Measurements from ENCODE around the gene ZNF787. TPM values are rescaled to one million over a fixed set of nuclear protein-coding genes. Genes with fewer than 3 reads are reported as not detected.

The ZNF787 gene
- polyA plus RNA-seq, 1 donor, result 33.3 TPM

- H3K9me3 ChIP-seq (ENCODE audit: control insufficient read depth, low read depth, low read length), result no peaks in the 10 kb centered on the region
- H3K27ac ChIP-seq (ENCODE audit: low read length), result no peak overlapping the region
- WGBS (ENCODE audit: insufficient coverage, low lambda C conversion rate), result no CpG with 5 or more reads among the region's 3 CpGs
- no peaks in the 10 kb centered on the region for H3K36me3 ChIP-seq (ENCODE audit: control insufficient read depth, insufficient read depth, low read length)
- no peak for DNase-seq
- H3K4me3 ChIP-seq (ENCODE audit: low read length), result no peak overlapping the region
- H3K27me3 ChIP-seq (ENCODE audit: control insufficient read depth, insufficient read depth, low read length), result no peaks in the 10 kb centered on the region
- no peaks in the 10 kb centered on the region for H3K4me1 ChIP-seq (ENCODE audit: control insufficient read depth, insufficient read depth, low read length)
Measured at GRCh38 chr19:56069642-56070041, 51.5 kb downstream of the ZNF787 start.

- Histone ChIP-seq H3K27ac (ENCODE audit: low read length) (no peak overlapping the region), H3K36me3 (ENCODE audit: control insufficient read depth, insufficient read depth, low read length) (no peaks in the 10 kb centered on the region), H3K9me3 (ENCODE audit: control insufficient read depth, low read depth, low read length) (no peaks in the 10 kb centered on the region), H3K4me3 (ENCODE audit: low read length) (no peak overlapping the region), H3K27me3 (ENCODE audit: control insufficient read depth, insufficient read depth, low read length) (no peaks in the 10 kb centered on the region), H3K4me1 (ENCODE audit: control insufficient read depth, insufficient read depth, low read length) (no peaks in the 10 kb centered on the region)
- no CpG with 5 or more reads among the region's 39 CpGs for WGBS (ENCODE audit: insufficient coverage, low lambda C conversion rate)
- peak; percentile 48 to 60 for DNase-seq
Measured at GRCh38 chr19:56066152-56067023, 54.7 kb downstream of the ZNF787 start.

- WGBS (ENCODE audit: insufficient coverage, low lambda C conversion rate), result no CpG with 5 or more reads among the region's 18 CpGs
- Histone ChIP-seq H3K27ac (ENCODE audit: low read length) (no peak overlapping the region), H3K27me3 (ENCODE audit: control insufficient read depth, insufficient read depth, low read length) (no peaks in the 10 kb centered on the region), H3K4me3 (ENCODE audit: low read length) (no peak overlapping the region), H3K36me3 (ENCODE audit: control insufficient read depth, insufficient read depth, low read length) (no peaks in the 10 kb centered on the region), H3K4me1 (ENCODE audit: control insufficient read depth, insufficient read depth, low read length) (no peaks in the 10 kb centered on the region), H3K9me3 (ENCODE audit: control insufficient read depth, low read depth, low read length) (no peaks in the 10 kb centered on the region)
- no peak for DNase-seq
Measured at GRCh38 chr19:56053596-56053995, 67.5 kb downstream of the ZNF787 start.

Other genes starting within 250 kb of the ZNF787 start
- not detected for gene NLRP13, start 189.0 kb downstream of the ZNF787 start, polyA plus RNA-seq
- gene NLRP8, start 173.5 kb downstream of the ZNF787 start, polyA plus RNA-seq, result not detected
- not detected for gene NLRP5, start 134.5 kb downstream of the ZNF787 start, polyA plus RNA-seq
- gene ZNF444, start 20.0 kb upstream of the ZNF787 start, polyA plus RNA-seq, result 36.7 TPM
- not detected for gene GALP, start 54.7 kb upstream of the ZNF787 start, polyA plus RNA-seq
- 0.04 TPM for gene ZSCAN5B, start 76.5 kb upstream of the ZNF787 start, polyA plus RNA-seq
- gene ZSCAN5C, start 81.0 kb upstream of the ZNF787 start, polyA plus RNA-seq, result not detected
- gene EDDM13, start 151.5 kb upstream of the ZNF787 start, polyA plus RNA-seq, result 1.2 TPM
- 9.8 TPM for gene ZSCAN5A, start 193.5 kb upstream of the ZNF787 start, polyA plus RNA-seq